Activated CD8-positive, alpha-beta T cell treated with anti-CD3 and anti-CD28 coated beads for 36 hours (primary cell): Measurements from ENCODE around the gene NUP133. TPM values are rescaled to one million over a fixed set of nuclear protein-coding genes. Genes with fewer than 3 reads are reported as not detected.

Experiments used
- ATAC-seq: fragments of 200-7000 bp; cut with Tn5 transposase; one replicate; pipeline ENCODE4 v1.10.0; 2021; ENCODE audit warnings: mild to moderate bottlenecking, moderate library complexity
- CTCF ChIA-PET: fragments of 350-600 bp; sonication (Branson Sonifier 250); formaldehyde crosslinking; loops from one replicate; lab custom pipeline; 2021; ENCODE audit warnings: antibody characterized with exemption; lab: Charles Lee
- POLR2A ChIA-PET: fragments of 350-600 bp; sonication (Branson Sonifier 250); formaldehyde crosslinking; loops from one replicate; lab custom pipeline; 2021; ENCODE audit warnings: antibody characterized with exemption; lab: Charles Lee
- DNase-seq: peaks from one replicate; pipeline ENCODE4 v3.0.0-alpha.2; 2020
- H3K27ac Mint-ChIP-seq: one replicate; pipeline ENCODE4 v1.8.0; 2021; ENCODE audit warnings: mild to moderate bottlenecking, mixed read lengths
- H3K27me3 Mint-ChIP-seq: one replicate; pipeline ENCODE4 v1.8.0; 2021; ENCODE audit warnings: mixed read lengths
- H3K36me3 Mint-ChIP-seq: one replicate; pipeline ENCODE4 v1.8.0; 2021; ENCODE audit warnings: low read depth, mixed read lengths
- H3K4me1 Mint-ChIP-seq: one replicate; pipeline ENCODE4 v1.8.0; 2021; ENCODE audit warnings: low read depth, mixed read lengths
- H3K4me3 Mint-ChIP-seq: one replicate; pipeline ENCODE4 v1.8.0; 2021; ENCODE audit warnings: mild to moderate bottlenecking, moderate library complexity, mixed read lengths
- H3K9me3 Mint-ChIP-seq: one replicate; pipeline ENCODE4 v1.8.0; 2021; ENCODE audit warnings: mixed read lengths
- CTCF ChIP-seq: fragments of 200-600 bp; IDR thresholded peaks from one replicate; pipeline ENCODE4 v1.8.0; 2022; ENCODE audit warnings: antibody characterized with exemption, mild to moderate bottlenecking
- intact Hi-C: fragments of 100-400 bp; cut with micrococcal nuclease; formaldehyde crosslinking; loops from one replicate; pipeline ENCODE4 v1.10.0; 2022
- total RNA-seq, 2 experiments: library from RNA; stranded (reverse); gene quantifications; one replicate each; pipeline ENCODE4 v1.2.3, GENCODE V29; 2021

NUP133 gene
- total RNA-seq, 2 experiments from 2014 or later, result 58.9 to 59.7 TPM

- ChIA-PET CTCF (no interaction called here), POLR2A (no interaction called here)
- Mint-ChIP-seq H3K27ac (no peak within 1 kb of the TSS), H3K36me3 (peaks cover 7% of the 10 kb centered on the region), H3K9me3 (no peaks in the 10 kb centered on the region), H3K4me3 (no peak within 1 kb of the TSS), H3K4me1 (peaks cover 23% of the 10 kb centered on the region), H3K27me3 (peaks cover 62% of the 10 kb centered on the region)
- TF ChIP-seq CTCF, result no peak
- intact Hi-C loops, result no loop called here
- DNase-seq (no peak), ATAC-seq (no peak)
These were observed 74.0 kb downstream of the NUP133 start, which contains the start of gene ACTA1 for GRCh38 chr1:229434005-229434640. TSS of gene ACTA1 (minus strand) at chr1:229434094. CDS start at chr1:229433115, 979 bp downstream.

GRCh38 chr1:229433364-229434004, 74.7 kb downstream of the NUP133 start:
- TF ChIP-seq CTCF, result no peak
- Mint-ChIP-seq H3K27ac (no peak overlapping the region), H3K9me3 (no peaks in the 10 kb centered on the region), H3K4me1 (peaks cover 20% of the 10 kb centered on the region), H3K27me3 (peaks cover 64% of the 10 kb centered on the region), H3K4me3 (no peak overlapping the region), H3K36me3 (peaks cover 4% of the 10 kb centered on the region)
- ChIA-PET POLR2A (no interaction called here), CTCF (no interaction called here)
- ATAC-seq (no peak), DNase-seq (no peak)
- intact Hi-C loops, result no loop called here

GRCh38 chr1:229432905-229433304, 75.2 kb downstream of the NUP133 start:
- Mint-ChIP-seq H3K27ac (no peak overlapping the region), H3K4me3 (no peak overlapping the region), H3K4me1 (peaks cover 15% of the 10 kb centered on the region), H3K36me3 (no peaks in the 10 kb centered on the region), H3K27me3 (peaks cover 69% of the 10 kb centered on the region), H3K9me3 (no peaks in the 10 kb centered on the region)
- ChIA-PET CTCF (no interaction called here), POLR2A (no interaction called here)
- intact Hi-C loops, result no loop called here
- TF ChIP-seq CTCF, result no peak
- no peak for ATAC-seq
- DNase-seq, result no peak

- TF ChIP-seq CTCF, result no peak
- ATAC-seq (no peak), DNase-seq (no peak)
- no peak overlapping the region for H3K4me3 Mint-ChIP-seq
- no peaks in the 10 kb centered on the region for H3K9me3 Mint-ChIP-seq
- peaks cover 15% of the 10 kb centered on the region for H3K4me1 Mint-ChIP-seq
- ChIA-PET CTCF (no interaction called here), POLR2A (interaction anchor here (2.3 kb wide), 1 partner anchor 9 kb away, joined by 5 read pairs; no protein-coding TSS in a partner anchor)
- peaks cover 71% of the 10 kb centered on the region for H3K27me3 Mint-ChIP-seq
- H3K36me3 Mint-ChIP-seq, result no peaks in the 10 kb centered on the region
- intact Hi-C loops, result no loop called here
- H3K27ac Mint-ChIP-seq, result no peak overlapping the region
These were observed 76.1 kb downstream of the NUP133 start for GRCh38 chr1:229432116-229432461.
